HEK293T (cell line): Measurements from ENCODE around the gene TCFL5.

Experiments used
- SP1 ChIP-seq: fragments of 450-650 bp; IDR thresholded peaks from 2 replicates; pipeline ENCODE4 v1.6.1; 2017
- SUZ12 ChIP-seq: fragments of 450-650 bp; IDR thresholded peaks from 2 replicates; pipeline ENCODE4 v1.6.1; 2016; ENCODE audit warnings: mild to moderate bottlenecking

DNA sequence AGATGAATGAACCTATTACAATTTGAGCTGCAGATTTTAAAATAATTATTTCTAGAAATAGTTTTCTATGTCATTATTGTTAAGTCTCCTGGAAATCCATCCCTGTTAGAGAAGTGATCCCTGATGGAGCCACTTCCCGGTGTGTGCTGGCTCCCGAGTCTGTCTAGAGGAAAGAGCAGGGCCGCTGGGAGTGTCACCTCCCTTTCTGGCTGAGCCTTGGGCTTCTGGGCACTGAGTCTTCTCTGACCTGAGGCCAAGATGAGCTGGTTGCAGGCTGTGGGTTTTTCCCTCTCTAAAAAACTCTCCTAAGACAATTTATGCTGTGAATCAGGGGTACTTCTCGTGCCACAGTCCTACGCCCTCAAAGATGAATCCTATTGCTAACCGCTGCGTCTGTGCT is 28.8 kb upstream of the TCFL5 start:
- no peak for TF ChIP-seq SUZ12
- TF ChIP-seq SP1: no peak
